ENCODE data around the gene OR8J3. TPM values are rescaled to one million over a fixed set of nuclear protein-coding genes. Genes with fewer than 3 reads are reported as not detected.

The OR8J3 gene
- total and polyA plus RNA-seq, 9 of the 15 experiments (the other 6 are each of a cell fraction or from before 2014, with no cell fraction given): not detected

GRCh38 chr11:56163804-56164203 is 23.8 kb upstream of the OR8J3 start (continued):
- TF ChIP-seq ZBTB49 (CRISPR knock-in tag; IDR thresholded peaks at IDR 0.05; ENCODE audit: borderline replicate concordance): no peak
- no peak for TF ChIP-seq SIRT6 (IDR thresholded peaks at IDR 0.05; ENCODE audit: low read depth, low read length)
- no peak for TF ChIP-seq SNRNP70 (optimal IDR thresholded peaks at IDR 0.05; ENCODE audit: low read depth, low read length)
- TF ChIP-seq ZNF77 (CRISPR knock-in tag; IDR thresholded peaks at IDR 0.05): no peak
- no peak for TF ChIP-seq EWSR1 (IDR thresholded peaks at IDR 0.05; ENCODE audit: borderline replicate concordance, low read depth, partially characterized antibody)
- no peak for TF ChIP-seq MTA2 (IDR thresholded peaks at IDR 0.05; ENCODE audit: low read depth)
- TF ChIP-seq POLR2G (IDR thresholded peaks at IDR 0.05; ENCODE audit: low read depth, low read length): no peak
- TF ChIP-seq MED1 (CRISPR knock-in tag; IDR thresholded peaks at IDR 0.05; ENCODE audit: borderline replicate concordance): no peak

- Histone ChIP-seq H3K27ac (ENCODE audit: extremely low read depth, low read depth, low read length) (no peak within 1 kb of the TSS), H3K27me3 (ENCODE audit: control insufficient read depth in 2 of 2, insufficient read depth in 2 of 2, low read length in 2 of 2) (no peaks in the 10 kb centered on the region), H3K36me3 (ENCODE audit: control insufficient read depth, insufficient read depth, low read length) (no peaks in the 10 kb centered on the region), H3K9me1 (ENCODE audit: control insufficient read depth, insufficient read depth, low read length) (no peaks in the 10 kb centered on the region), H3K79me2 (ENCODE audit: control insufficient read depth, insufficient read depth, low read length) (no peaks in the 10 kb centered on the region), H2AFZ (ENCODE audit: low read depth, low read length) (no peak within 1 kb of the TSS), H3K4me3 (no peak within 1 kb of the TSS), H3K9me3 (replicated peaks; ENCODE audit: control insufficient read depth, insufficient read depth, low read depth, low read length) (no peaks in the 10 kb centered on the region; the same call in 1 of the 2 replicates), H4K20me1 (replicated peaks; ENCODE audit: control insufficient read depth, insufficient read depth, low read length) (no peaks in the 10 kb centered on the region), H3K9ac (ENCODE audit: insufficient read depth in 1 of 2, low read depth in 2 of 2, low read length in 2 of 2) (no peak within 1 kb of the TSS), H3K4me1 (replicated peaks in 1 of 2; ENCODE audit: control insufficient read depth in 2 of 2, insufficient read depth in 2 of 2, low read length in 2 of 2) (no peaks in the 10 kb centered on the region), H3K4me2 (ENCODE audit: insufficient read depth, low read length) (no peak within 1 kb of the TSS)
- WGBS (ENCODE audit: insufficient coverage, low coverage, missing lambda C conversion rate): 0% methylated on average over 3 of the region's 3 CpGs
- TF ChIP-seq HOMEZ (CRISPR knock-in tag; IDR thresholded peaks at IDR 0.05): no peak
- ChIA-PET POLR2A (no interaction called here), CTCF (ENCODE audit: low intra/inter-chr PET ratio) (no interaction called here)
- no TSS peak for BruUV-seq (replicated peaks)
- FAIRE-seq: no peak
- no peak for DNase-seq (ENCODE audit: extremely low read depth in 1 of 4, low spot score in 3 of 4)
- intact Hi-C loops (cut with micrococcal nuclease): loop anchor here (10.0 kb wide), 1 partner anchor 55 kb away; the partner anchor contains the start of gene OR8H2
- ATAC-seq: no peak
- in situ Hi-C loops (cut with MboI): no loop called here
Measured at GRCh38 chr11:56160217-56160616, 20.2 kb upstream of the OR8J3 start, which contains the start of gene OR8K5. OR8K5 (minus strand) TSS chr11:56160317; CDS start chr11:56160317, 0 bp downstream.

All from K562 (cell line).